ENCODE data around the gene STRAP.

DNA sequence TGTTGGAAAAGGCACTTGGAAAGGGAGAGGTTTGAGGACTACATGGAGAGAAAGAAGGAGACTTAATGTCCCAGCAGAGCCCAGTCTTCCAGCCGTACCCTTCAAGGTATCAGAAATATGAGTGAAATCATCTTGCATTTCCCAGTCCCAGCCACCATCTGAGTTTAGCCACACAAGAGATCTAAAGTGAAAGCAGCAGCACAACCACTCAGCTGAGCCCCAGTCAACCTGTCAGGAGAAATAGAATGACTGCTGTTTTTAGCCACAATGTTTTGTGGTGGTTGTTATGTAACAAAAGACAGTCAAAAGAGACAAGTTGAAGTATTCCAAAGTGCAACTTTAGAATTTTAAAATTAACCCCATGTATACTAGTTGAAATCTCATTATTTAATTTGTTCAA, 56.9 kb downstream of the STRAP start:
- TF ChIP-seq POLR2A (IDR thresholded peaks at IDR 0.05) (no peak), CTCF (IDR thresholded peaks at IDR 0.05) (no peak), POLR2AphosphoS5 (IDR thresholded peaks at IDR 0.05; ENCODE audit: insufficient read depth in 1 of 2, low read depth in 1 of 2) (no peak)
